ENCODE data around the gene DTYMK.
"Not testable (repeated sequence)": the region's sequence is repeated elsewhere in the genome, so short reads cannot be mapped to it uniquely, and the experiment has no call there.

DTYMK gene

GRCh38 chr2:241671457-241672240 is 15.0 kb downstream of the DTYMK start:
- DNase-seq: no peak

DNA sequence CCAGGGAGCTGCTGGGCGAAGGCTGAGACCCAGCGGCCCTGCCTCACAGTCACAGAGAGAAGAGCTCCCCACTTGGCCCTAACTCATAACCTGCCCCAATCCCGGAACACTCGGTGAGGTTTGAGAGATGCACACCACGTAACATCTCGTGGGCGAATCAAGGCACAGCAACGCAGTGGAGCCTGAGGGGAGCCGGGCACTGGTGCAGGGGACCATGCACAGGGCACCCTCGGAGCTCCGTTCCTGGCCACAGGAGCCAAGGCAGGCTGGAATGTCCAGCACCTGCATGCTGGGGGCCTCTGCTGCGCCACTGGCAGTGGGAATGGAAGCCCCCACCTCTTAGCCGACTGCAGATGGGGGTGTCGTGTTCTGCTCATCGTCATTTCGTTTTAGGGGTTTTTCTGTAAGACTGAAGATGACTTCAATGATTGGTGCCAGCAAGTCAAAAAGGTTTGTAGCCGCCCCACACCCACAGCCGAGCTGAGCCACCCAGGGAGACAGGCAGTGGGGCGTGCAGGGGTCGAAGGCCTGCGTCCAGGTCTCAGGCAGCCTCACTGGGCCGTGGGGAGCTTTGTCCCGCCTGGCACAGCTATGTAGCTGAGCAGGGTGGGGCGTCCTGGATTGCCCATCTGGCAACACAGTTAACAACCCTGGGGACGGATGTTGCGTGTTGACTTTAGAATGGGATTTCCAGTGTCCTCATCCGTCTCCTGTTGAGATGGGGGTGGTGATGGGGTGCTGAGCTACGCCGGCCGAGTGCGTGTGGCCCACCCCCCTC is 16.1 kb downstream of the DTYMK start:
- no peak for DNase-seq

DNA sequence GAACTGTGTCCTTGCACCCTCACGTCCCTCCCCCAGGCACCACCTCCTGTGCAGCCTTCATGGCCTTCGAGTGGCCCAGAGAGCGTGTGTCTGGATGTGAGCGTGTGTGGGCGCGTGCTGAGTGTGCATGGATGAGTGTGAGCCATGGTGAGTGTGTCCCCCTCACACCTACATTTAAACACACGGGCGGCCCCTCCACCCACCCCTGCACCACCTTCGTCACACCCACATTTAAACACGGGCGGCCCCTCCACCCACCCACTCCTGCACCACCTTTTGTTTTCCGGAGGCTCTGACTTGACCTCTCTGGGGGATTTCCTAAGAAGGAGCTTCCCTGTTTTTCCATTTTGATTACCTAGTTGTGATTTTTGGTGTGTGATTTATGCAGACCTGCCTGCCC is 17.8 kb downstream of the DTYMK start:
- DNase-seq: no peak

DNA sequence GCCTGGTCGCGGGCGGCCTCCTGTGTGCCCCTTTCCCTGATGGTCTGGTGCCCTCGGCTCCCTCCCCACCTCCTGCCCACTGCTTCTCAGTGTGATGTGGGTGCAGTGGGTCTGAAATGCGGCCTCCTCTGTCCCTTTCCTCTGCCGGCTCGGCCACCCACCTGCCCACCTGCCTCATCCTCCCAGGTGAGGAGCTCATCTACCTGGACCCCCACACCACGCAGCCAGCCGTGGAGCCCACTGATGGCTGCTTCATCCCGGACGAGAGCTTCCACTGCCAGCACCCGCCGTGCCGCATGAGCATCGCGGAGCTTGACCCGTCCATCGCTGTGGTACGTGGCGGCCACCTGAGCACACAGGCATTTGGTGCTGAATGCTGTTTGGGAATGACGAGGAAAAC is 18.3 kb downstream of the DTYMK start:
- no peak for DNase-seq

GRCh38 chr2:241666627-241667400 is 19.8 kb downstream of the DTYMK start:
- no peak for DNase-seq

DNA sequence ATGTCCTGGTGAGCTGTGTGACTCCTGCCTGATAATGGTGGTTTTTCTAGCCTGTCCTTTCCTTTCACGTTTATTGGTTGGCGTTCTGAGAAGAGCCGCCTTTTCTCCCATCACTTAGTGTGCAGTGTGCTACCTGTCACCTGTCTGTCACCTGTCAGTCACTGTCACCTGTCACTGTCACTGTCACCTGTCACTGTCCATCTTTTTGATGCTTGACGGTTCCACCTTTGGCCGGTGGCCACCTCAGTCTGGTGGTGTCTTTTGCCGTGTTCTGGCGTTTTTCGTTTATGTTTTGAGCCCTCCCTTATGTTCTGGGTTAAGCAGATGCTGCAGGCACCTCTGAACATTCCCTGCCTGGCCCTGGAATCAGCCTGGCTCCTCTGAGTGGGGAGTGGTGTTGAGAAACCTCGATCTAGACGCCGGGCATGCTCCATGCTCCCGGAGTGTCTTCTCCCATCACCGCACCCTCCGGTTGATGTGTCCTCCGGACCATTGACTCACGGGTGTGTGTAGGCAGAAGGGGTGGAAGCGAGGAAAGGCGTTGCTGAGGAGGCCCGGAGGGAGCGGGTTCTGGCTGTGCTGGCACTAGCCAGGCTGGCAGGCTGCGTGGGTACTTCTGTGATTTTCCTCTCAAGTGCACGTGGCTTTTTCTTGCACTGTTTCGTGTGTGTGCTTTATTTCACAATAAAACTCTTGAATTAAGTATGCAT is 20.7 kb downstream of the DTYMK start:
- DNase-seq: no peak

DNA sequence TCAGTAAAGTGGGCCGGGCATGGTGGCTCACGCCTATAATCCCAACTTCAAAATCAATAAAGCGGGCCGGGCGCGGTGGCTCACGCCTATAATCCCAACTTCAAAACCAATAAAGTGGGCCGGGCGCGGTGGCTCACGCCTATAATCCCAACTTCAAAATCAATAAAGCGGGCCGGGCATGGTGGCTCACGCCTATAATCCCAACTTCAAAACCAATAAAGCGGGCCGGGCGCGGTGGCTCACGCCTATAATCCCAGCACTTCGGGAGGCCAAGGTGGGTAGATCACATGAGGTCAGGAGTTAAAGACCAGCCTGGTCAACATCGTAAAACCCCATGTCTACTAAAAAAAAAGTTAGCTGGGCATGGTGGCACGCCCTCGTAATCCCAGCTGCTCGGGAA is 23.9 kb downstream of the DTYMK start:
- not testable (repeated sequence) for DNase-seq

- DNase-seq: no peak
These were observed 25.9 kb downstream of the DTYMK start for GRCh38 chr2:241660593-241661213.

- DNase-seq: peak; percentile 26
These were observed 27.4 kb downstream of the DTYMK start for GRCh38 chr2:241659150-241659739.

- no peak for DNase-seq
These were observed 28.3 kb downstream of the DTYMK start for GRCh38 chr2:241658296-241658695.

- no peak for DNase-seq
These were observed 28.8 kb downstream of the DTYMK start for GRCh38 chr2:241657786-241658254.

GRCh38 chr2:241656190-241656741 is 30.3 kb downstream of the DTYMK start:
- no peak for DNase-seq

DNA sequence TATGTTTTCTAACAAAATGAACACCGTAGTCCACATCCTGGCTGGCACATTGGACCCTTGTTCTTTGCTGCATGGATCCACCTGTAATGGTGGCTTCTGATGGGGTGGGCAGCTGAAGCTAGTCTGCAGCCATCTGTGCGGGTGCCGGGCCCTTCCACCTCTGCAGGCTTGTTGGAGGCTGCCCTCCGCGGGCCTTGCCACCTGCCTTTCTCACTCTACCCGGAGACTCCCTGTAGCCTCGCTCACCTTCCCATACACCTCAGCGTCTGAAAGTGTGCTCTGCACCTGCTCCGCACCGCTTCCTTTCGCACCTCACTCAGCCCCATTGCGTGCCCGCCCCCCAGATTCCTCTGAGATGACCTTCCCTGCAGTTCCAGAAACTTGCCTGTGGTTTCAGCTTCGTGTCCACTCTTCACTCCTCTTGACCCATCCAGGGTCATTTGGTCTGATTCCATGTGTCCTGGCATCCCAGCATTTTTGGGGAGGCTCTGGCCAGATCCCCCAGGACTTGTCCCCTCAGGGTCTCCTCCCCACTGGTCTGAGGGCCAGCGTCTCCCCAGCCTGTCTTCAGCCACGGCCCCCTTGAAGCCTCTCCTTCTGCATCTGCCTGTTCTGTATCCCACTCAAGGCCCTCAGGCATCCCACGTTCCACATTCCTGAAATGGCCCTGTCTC is 31.0 kb downstream of the DTYMK start:
- no peak for DNase-seq

GRCh38 chr2:241654551-241654950 is 32.1 kb downstream of the DTYMK start:
- DNase-seq: no peak

DNA sequence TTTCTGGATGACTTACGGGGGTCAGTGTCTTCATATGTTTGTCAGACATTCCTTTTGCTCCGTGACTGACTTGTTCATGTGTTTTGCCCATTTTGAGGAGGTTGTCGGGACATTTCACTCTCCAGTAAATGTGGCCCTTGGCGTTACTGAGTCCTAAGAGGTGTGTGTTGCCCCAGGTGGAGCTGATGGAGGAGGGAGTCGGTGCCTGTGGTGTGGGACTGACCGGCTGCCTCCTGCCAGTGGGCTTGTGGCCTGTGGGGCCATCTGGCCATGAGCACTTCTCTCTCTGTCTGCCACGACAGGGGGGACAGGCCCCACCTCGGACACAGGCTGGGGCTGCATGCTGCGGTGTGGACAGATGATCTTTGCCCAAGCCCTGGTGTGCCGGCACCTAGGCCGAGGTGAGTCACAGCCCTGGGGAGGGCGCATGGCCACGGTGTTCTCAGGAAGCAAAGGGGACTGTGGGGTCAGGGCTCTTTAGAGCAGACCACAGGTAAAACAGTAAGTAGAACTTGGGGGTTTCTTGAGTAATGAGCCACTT is 33.3 kb downstream of the DTYMK start:
- no peak for DNase-seq

DNA sequence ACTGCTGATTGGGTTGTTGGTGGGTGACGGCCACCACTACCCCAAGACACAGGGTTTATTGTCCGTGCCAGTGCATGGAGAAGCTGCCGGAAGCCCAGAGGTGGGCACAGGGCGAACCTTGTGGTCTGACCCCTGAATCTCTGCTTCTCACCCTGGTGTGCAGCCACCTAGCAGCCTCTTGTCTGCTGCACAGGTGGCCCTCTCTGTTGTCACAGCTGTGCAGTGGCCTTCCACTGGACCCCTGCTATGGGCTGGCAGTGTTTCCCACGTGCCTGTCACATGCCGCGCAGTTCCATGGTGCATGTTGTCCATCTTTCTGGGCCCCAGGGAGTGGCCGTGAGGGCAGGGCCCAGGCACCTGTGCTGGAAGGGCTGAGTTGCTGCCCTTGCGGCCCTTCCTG is 33.9 kb downstream of the DTYMK start:
- no peak for DNase-seq

GRCh38 chr2:241652142-241652541 is 34.5 kb downstream of the DTYMK start:
- DNase-seq: no peak

GRCh38 chr2:241649927-241650326 is 36.7 kb downstream of the DTYMK start:
- DNase-seq: no peak

DNA sequence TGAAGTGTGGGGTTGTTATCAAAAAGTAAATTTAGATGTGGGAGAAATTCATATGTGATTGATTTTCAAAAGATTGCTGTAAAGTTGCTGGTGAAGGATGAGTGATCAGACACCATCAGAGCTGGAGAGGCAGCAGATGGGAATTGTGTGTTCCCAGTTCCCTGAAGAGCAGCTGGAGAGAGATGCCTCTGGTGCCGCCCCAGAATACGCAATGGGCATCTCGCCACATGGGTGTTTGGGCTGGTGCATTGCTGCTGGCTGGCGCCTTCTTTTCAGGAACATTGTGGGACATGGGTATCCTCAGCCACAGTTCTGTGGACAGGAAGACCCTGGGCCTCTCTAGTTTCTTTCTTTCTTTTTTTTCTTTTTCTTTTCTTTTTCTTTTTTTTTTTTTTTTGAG is 37.2 kb downstream of the DTYMK start:
- peak; percentile 3 for DNase-seq

DNA sequence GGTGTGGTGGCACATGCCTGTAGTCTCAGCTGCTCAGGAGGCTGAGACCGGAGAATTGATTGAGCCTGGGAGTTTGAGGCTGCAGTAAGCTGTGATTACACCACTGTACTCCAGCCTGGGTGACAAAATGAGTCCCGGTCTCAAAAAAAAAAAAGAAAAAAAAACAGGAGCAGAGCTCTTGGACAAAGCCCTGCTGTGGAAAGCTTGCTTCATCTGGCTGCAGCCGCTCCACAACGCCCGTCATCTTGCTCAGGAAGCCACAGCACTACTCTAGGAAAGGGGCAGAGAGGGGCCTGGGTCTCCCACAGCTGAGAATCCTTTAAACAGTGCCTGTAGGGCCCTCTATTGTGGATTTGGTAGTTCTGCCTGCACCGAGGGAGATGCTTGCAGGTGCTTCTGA is 38.2 kb downstream of the DTYMK start:
- DNase-seq: no peak
